CD4-positive, alpha-beta T cell (primary cell): ENCODE results near the gene C1QTNF6. TPM values are rescaled to one million over a fixed set of nuclear protein-coding genes. Genes with fewer than 3 reads are reported as not detected.

Source experiments
- ATAC-seq: fragments of 200-7000 bp; cut with Tn5 transposase; one replicate; pipeline ENCODE4 v1.10.0; 2022; ENCODE audit warnings: mild to moderate bottlenecking; ENCODE audit not compliant: poor library complexity
- CTCF ChIA-PET: fragments of 350-600 bp; sonication (Branson Sonifier 250); formaldehyde crosslinking; loops from one replicate; lab custom pipeline; 2021; ENCODE audit warnings: antibody characterized with exemption, inconsistent platforms; lab: Charles Lee
- POLR2A ChIA-PET: fragments of 350-600 bp; sonication (Branson Sonifier 250); formaldehyde crosslinking; loops from one replicate; lab custom pipeline; 2021; ENCODE audit warnings: antibody characterized with exemption, inconsistent platforms; lab: Charles Lee
- DNase-seq, 14 experiments: peaks; one replicate each; pipeline ENCODE4 v3.0.0-alpha.2; 2013 to 2020; ENCODE audit warnings: mixed read lengths in 2 of 14
- H3K27ac ChIP-seq, 2 donors: one replicate each; pipeline versions ENCODE4 v1.5.1 to v1.7.0; 2013; ENCODE audit warnings: low read length in 2 of 2, low read depth in 1 of 2, mild to moderate bottlenecking in 1 of 2
- H3K27me3 ChIP-seq, 2 experiments: 1 replicate in 1 of 2; 2 replicates in 1 of 2; pipeline versions ENCODE4 v1.6.1 to v1.7.0; 2013; ENCODE audit warnings: low read length in 2 of 2, control low read depth in 1 of 2, mild to moderate bottlenecking in 1 of 2, moderate library complexity in 1 of 2; ENCODE audit not compliant: insufficient read depth in 2 of 2, control insufficient read depth in 1 of 2
- H3K36me3 ChIP-seq: one replicate; pipeline ENCODE4 v1.6.1; 2013; ENCODE audit warnings: low read length, control low read depth; ENCODE audit not compliant: insufficient read depth
- H3K4me1 ChIP-seq: one replicate; pipeline ENCODE4 v1.6.1; 2013; ENCODE audit warnings: low read length, control low read depth; ENCODE audit not compliant: insufficient read depth
- H3K4me3 ChIP-seq: one replicate; pipeline ENCODE4 v1.5.1; 2013; ENCODE audit warnings: mild to moderate bottlenecking, low read length, moderate library complexity
- H3K9me3 ChIP-seq, 2 experiments: 1 replicate in 1 of 2; 2 replicates in 1 of 2; pipeline versions ENCODE4 v1.6.1 to v1.7.0; 2013; ENCODE audit warnings: low read length in 2 of 2, mild to moderate bottlenecking in 2 of 2, control low read depth in 1 of 2, moderate library complexity in 1 of 2; ENCODE audit not compliant: control insufficient read depth in 1 of 2, insufficient read depth in 1 of 2
- H3K27ac Mint-ChIP-seq: one replicate; pipeline ENCODE4 v1.8.0; 2020; ENCODE audit warnings: mixed read lengths
- H3K27me3 Mint-ChIP-seq: one replicate; pipeline ENCODE4 v1.8.0; 2021; ENCODE audit warnings: mixed read lengths
- H3K36me3 Mint-ChIP-seq: one replicate; pipeline ENCODE4 v1.8.0; 2021; ENCODE audit warnings: low read depth, mixed read lengths
- H3K4me1 Mint-ChIP-seq: one replicate; pipeline ENCODE4 v1.8.0; 2021; ENCODE audit warnings: low read depth, mixed read lengths
- H3K4me3 Mint-ChIP-seq: one replicate; pipeline ENCODE4 v1.8.0; 2020; ENCODE audit warnings: mild to moderate bottlenecking, mixed read lengths
- H3K9me3 Mint-ChIP-seq: one replicate; pipeline ENCODE4 v1.8.0; 2020; ENCODE audit warnings: mixed read lengths
- intact Hi-C, 2 experiments: fragments of 100-400 bp; cut with DNase I in 1 of 2; cut with micrococcal nuclease in 1 of 2; formaldehyde crosslinking; loops; one replicate each; pipeline versions ENCODE4 v1.15.1 to v1.9.0; 2023 to 2025; cut with DNase I, micrococcal nuclease
- total RNA-seq, 174 experiments: library from RNA in 2 of 174; stranded (reverse) in 2 of 174; gene quantifications; one replicate each; pipeline ENCODE4 v1.2.3 and lab custom pipeline; 2021 to 2026
- TF ChIP-seq, protein P1 (sequence below): fragments of 200-600 bp; IDR thresholded peaks from one replicate; pipeline ENCODE4 v1.8.0; 2022; ENCODE audit warnings: antibody characterized with exemption, mild to moderate bottlenecking

C1QTNF6 gene
- total RNA-seq, 2 experiments from 2014 or later = 11.9 to 12.1 TPM

DNA sequence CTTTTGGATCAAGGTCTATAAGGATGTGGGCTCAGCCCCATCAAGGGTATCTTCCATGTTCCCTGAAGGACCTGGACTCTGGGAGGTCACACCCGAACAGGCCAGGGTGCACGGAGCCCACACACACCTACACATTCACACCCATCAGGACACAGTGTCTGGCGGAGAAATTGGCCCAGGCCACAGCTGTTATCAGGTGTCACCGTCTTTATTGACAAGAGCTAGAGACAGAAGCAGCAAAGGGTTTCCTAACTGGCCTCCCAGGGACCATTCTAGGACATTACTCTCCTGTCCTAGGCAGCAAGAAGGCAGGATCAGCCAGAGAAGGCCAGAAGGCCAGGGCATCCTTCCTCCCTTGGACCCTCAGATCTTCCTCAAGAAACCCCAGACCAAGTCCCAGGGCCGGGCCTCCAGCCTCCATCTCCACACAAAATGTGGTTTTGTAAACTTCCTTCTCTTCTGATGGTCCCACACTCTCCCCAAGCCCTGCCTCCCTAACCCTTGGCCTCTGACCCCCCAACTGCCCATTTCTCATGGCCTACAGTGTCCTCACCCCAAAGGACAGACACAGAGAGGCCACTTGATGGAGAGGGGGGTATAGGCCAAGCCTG, 16.1 kb upstream of the C1QTNF6 start:
- no peak overlapping the region for H3K4me3 ChIP-seq
- ChIA-PET CTCF (no interaction called here), POLR2A (no interaction called here)
- H3K27ac ChIP-seq = no peak overlapping the region
- ATAC-seq (no peak), DNase-seq (no peak)
- H3K27me3 Mint-ChIP-seq = no peaks in the 10 kb centered on the region
- TF ChIP-seq, protein P1, sequence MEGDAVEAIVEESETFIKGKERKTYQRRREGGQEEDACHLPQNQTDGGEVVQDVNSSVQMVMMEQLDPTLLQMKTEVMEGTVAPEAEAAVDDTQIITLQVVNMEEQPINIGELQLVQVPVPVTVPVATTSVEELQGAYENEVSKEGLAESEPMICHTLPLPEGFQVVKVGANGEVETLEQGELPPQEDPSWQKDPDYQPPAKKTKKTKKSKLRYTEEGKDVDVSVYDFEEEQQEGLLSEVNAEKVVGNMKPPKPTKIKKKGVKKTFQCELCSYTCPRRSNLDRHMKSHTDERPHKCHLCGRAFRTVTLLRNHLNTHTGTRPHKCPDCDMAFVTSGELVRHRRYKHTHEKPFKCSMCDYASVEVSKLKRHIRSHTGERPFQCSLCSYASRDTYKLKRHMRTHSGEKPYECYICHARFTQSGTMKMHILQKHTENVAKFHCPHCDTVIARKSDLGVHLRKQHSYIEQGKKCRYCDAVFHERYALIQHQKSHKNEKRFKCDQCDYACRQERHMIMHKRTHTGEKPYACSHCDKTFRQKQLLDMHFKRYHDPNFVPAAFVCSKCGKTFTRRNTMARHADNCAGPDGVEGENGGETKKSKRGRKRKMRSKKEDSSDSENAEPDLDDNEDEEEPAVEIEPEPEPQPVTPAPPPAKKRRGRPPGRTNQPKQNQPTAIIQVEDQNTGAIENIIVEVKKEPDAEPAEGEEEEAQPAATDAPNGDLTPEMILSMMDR = no peak
- H3K4me1 ChIP-seq = peaks cover 61% of the 10 kb centered on the region
- H3K9me3 ChIP-seq = no peaks in the 10 kb centered on the region
- H3K9me3 Mint-ChIP-seq = no peaks in the 10 kb centered on the region
- H3K27ac Mint-ChIP-seq = no peak overlapping the region
- no peaks in the 10 kb centered on the region for H3K27me3 ChIP-seq
- H3K4me3 Mint-ChIP-seq = no peak overlapping the region
- H3K36me3 ChIP-seq = no peaks in the 10 kb centered on the region
- peaks cover 43% of the 10 kb centered on the region for H3K4me1 Mint-ChIP-seq
- intact Hi-C loops = no loop called here
- peaks cover 4% of the 10 kb centered on the region for H3K36me3 Mint-ChIP-seq

DNA sequence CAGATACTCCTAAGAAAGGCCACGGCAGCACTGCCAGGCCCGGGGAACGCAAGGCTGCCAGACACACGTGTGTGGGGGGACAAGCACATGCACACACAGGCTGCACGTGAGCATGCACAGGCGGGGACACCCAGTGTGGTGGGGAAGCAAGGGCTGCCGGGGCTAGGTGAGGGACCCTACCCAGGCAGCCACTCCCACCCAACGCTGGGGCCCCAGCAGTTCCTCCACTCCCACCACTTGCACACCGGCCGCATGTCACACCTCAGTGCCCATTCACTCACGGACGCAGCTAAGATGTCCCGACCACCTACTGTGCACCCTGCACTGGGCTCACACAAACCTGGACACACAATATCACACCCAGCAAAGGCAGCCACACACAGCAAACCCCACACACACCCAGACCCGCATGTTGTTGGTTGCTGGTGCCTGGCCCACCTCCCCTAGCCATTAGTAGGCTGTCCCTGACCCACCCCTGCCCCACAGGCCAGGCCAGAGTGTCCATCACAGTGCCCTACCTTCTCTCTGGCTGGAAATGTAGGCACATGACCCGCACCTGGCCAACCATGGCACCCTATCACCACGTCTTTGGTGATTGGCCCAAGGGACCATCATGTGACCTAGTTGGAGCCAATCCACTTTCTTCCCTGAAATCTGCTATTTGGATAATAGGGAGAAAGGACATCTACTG, 15.5 kb upstream of the C1QTNF6 start:
- Histone ChIP-seq H3K4me3 (no peak overlapping the region), H3K9me3 (no peaks in the 10 kb centered on the region), H3K36me3 (no peaks in the 10 kb centered on the region), H3K27me3 (no peaks in the 10 kb centered on the region), H3K4me1 (peaks cover 60% of the 10 kb centered on the region), H3K27ac (no peak overlapping the region)
- TF ChIP-seq, protein P1 = no peak
- H3K4me1 Mint-ChIP-seq = peaks cover 39% of the 10 kb centered on the region
- H3K36me3 Mint-ChIP-seq = peaks cover 4% of the 10 kb centered on the region
- no peak for DNase-seq
- intact Hi-C loops = no loop called here
- H3K4me3 Mint-ChIP-seq = no peak overlapping the region
- ChIA-PET CTCF (no interaction called here), POLR2A (interaction anchor here (6.5 kb wide), 1 partner anchor 40 kb away, joined by 64 read pairs; the partner anchor contains the start of gene RAC2)
- no peak overlapping the region for H3K27ac Mint-ChIP-seq
- H3K9me3 Mint-ChIP-seq = no peaks in the 10 kb centered on the region
- H3K27me3 Mint-ChIP-seq = no peaks in the 10 kb centered on the region
- ATAC-seq = no peak

DNA sequence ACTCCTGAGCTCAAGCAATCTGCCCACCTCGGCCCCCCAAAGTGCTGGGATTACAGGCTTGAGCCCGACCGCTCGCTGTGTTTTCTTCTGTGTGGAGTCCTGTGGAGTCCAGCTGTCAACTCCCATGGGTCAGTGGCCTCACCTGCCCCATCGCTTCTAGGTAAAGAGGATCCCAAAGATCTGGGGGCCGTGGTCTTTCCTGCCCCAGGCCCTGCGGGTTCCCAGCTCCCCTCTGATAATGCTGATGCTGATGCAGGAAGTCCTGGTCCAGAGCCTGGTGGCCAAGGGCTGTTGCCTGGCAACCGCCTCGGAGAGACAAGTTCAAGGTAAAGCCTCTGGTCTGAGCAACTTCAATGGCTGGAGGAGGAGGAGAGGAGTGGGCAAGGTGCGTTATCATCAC, 14.7 kb upstream of the C1QTNF6 start:
- Mint-ChIP-seq H3K9me3 (no peaks in the 10 kb centered on the region), H3K36me3 (no peaks in the 10 kb centered on the region), H3K27me3 (no peaks in the 10 kb centered on the region), H3K4me3 (no peak overlapping the region), H3K27ac (no peak overlapping the region), H3K4me1 (peaks cover 38% of the 10 kb centered on the region)
- intact Hi-C loops = no loop called here
- H3K27ac ChIP-seq = no peak overlapping the region
- no peaks in the 10 kb centered on the region for H3K9me3 ChIP-seq
- ChIA-PET CTCF (no interaction called here), POLR2A (interaction anchor here (6.5 kb wide), 1 partner anchor 40 kb away, joined by 64 read pairs; the partner anchor contains the start of gene RAC2)
- ATAC-seq (no peak), DNase-seq (no peak)
- TF ChIP-seq, protein P1 = no peak
- H3K4me1 ChIP-seq = peaks cover 60% of the 10 kb centered on the region
- no peak overlapping the region for H3K4me3 ChIP-seq
- H3K36me3 ChIP-seq = no peaks in the 10 kb centered on the region
- no peaks in the 10 kb centered on the region for H3K27me3 ChIP-seq
